Measurements from ENCODE around the gene CPT1B.

GRCh38 chr22:50548040-50548920 lies 29.9 kb downstream of the CPT1B start:
- TF ChIP-seq YY1 (IDR thresholded peaks at IDR 0.05; ENCODE audit: insufficient read depth, insufficient read length), result no peak
- TF ChIP-seq SUZ12 (IDR thresholded peaks at IDR 0.05; ENCODE audit: extremely low read depth, insufficient read depth, insufficient read length), result no peak

Measured in NT2/D1 (cell line).